Measurements from ENCODE around the gene TRAF3.

DNA sequence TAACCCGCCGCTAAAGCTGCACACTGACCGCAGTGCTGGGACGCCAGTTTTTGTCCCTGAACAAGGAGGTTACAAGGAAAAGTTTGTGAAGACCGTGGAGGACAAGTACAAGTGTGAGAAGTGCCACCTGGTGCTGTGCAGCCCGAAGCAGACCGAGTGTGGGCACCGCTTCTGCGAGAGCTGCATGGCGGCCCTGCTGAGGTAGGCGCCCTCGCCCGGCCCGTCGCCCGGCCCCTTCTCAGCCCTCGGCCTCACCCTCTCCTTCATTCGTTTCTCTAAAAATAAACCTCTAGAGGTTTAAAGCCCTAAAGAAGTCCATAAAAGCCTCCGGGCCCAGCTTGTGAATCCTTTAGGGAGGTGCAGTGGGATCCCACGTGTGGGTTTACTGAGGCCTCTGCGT, 93.0 kb downstream of the TRAF3 start:
- TF ChIP-seq, protein P1, sequence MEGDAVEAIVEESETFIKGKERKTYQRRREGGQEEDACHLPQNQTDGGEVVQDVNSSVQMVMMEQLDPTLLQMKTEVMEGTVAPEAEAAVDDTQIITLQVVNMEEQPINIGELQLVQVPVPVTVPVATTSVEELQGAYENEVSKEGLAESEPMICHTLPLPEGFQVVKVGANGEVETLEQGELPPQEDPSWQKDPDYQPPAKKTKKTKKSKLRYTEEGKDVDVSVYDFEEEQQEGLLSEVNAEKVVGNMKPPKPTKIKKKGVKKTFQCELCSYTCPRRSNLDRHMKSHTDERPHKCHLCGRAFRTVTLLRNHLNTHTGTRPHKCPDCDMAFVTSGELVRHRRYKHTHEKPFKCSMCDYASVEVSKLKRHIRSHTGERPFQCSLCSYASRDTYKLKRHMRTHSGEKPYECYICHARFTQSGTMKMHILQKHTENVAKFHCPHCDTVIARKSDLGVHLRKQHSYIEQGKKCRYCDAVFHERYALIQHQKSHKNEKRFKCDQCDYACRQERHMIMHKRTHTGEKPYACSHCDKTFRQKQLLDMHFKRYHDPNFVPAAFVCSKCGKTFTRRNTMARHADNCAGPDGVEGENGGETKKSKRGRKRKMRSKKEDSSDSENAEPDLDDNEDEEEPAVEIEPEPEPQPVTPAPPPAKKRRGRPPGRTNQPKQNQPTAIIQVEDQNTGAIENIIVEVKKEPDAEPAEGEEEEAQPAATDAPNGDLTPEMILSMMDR (IDR thresholded peaks at IDR 0.05): no peak
- TF ChIP-seq NRF1 (IDR thresholded peaks at IDR 0.05; ENCODE audit: low read depth, low read length) (no peak), RAD21 (IDR thresholded peaks at IDR 0.05; ENCODE audit: low read length) (no peak), ELF1 (IDR thresholded peaks at IDR 0.05) (no peak), FOXJ3 (CRISPR knock-in tag; IDR thresholded peaks at IDR 0.05) (no peak), MXI1 (IDR thresholded peaks at IDR 0.05; ENCODE audit: low read depth, low read length) (no peak), GATA2 (CRISPR knock-in tag; IDR thresholded peaks at IDR 0.05) (no peak), SIN3A (IDR thresholded peaks at IDR 0.05; ENCODE audit: borderline replicate concordance, low read depth, low read length) (no peak), POLR2AphosphoS5 (IDR thresholded peaks at IDR 0.05; ENCODE audit: low read depth, low read length) (no peak)
- TF ChIP-seq, protein P2, sequence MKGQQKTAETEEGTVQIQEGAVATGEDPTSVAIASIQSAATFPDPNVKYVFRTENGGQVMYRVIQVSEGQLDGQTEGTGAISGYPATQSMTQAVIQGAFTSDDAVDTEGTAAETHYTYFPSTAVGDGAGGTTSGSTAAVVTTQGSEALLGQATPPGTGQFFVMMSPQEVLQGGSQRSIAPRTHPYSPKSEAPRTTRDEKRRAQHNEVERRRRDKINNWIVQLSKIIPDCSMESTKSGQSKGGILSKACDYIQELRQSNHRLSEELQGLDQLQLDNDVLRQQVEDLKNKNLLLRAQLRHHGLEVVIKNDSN (IDR thresholded peaks at IDR 0.05; ENCODE audit: borderline replicate concordance, low read depth): no peak
- TF ChIP-seq, protein P3, sequence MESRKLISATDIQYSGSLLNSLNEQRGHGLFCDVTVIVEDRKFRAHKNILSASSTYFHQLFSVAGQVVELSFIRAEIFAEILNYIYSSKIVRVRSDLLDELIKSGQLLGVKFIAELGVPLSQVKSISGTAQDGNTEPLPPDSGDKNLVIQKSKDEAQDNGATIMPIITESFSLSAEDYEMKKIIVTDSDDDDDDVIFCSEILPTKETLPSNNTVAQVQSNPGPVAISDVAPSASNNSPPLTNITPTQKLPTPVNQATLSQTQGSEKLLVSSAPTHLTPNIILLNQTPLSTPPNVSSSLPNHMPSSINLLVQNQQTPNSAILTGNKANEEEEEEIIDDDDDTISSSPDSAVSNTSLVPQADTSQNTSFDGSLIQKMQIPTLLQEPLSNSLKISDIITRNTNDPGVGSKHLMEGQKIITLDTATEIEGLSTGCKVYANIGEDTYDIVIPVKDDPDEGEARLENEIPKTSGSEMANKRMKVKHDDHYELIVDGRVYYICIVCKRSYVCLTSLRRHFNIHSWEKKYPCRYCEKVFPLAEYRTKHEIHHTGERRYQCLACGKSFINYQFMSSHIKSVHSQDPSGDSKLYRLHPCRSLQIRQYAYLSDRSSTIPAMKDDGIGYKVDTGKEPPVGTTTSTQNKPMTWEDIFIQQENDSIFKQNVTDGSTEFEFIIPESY (IDR thresholded peaks at IDR 0.05; ENCODE audit: borderline replicate concordance, low read depth): no peak
- TF ChIP-seq, protein P4, sequence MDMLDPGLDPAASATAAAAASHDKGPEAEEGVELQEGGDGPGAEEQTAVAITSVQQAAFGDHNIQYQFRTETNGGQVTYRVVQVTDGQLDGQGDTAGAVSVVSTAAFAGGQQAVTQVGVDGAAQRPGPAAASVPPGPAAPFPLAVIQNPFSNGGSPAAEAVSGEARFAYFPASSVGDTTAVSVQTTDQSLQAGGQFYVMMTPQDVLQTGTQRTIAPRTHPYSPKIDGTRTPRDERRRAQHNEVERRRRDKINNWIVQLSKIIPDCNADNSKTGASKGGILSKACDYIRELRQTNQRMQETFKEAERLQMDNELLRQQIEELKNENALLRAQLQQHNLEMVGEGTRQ (IDR thresholded peaks at IDR 0.05; ENCODE audit: borderline replicate concordance, low read depth, low read length): no peak
- TF ChIP-seq, protein P5, sequence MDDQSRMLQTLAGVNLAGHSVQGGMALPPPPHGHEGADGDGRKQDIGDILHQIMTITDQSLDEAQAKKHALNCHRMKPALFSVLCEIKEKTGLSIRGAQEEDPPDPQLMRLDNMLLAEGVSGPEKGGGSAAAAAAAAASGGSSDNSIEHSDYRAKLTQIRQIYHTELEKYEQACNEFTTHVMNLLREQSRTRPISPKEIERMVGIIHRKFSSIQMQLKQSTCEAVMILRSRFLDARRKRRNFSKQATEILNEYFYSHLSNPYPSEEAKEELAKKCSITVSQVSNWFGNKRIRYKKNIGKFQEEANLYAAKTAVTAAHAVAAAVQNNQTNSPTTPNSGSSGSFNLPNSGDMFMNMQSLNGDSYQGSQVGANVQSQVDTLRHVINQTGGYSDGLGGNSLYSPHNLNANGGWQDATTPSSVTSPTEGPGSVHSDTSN (IDR thresholded peaks at IDR 0.05): no peak

Measured in SK-N-SH (cell line).